Naive thymus-derived CD8-positive, alpha-beta T cell (primary cell): Measurements from ENCODE around the gene SPATA6. TPM values are rescaled to one million over a fixed set of nuclear protein-coding genes. Genes with fewer than 3 reads are reported as not detected.

Source experiments
- ATAC-seq, 2 donors: fragments of 150-1000 bp; cut with Tn5 transposase in 1 of 2; sonication (Bioruptor Pico), chemical (Tn5 transposase) in 1 of 2; 1 replicate in 1 of 2; 2 replicates in 1 of 2; pipeline ENCODE4 v1.10.0; 2021; ENCODE audit warnings: mild to moderate bottlenecking in 2 of 2, moderate library complexity in 2 of 2
- POLR2A ChIA-PET: fragments of 350-600 bp; sonication (Branson Sonifier 250); formaldehyde crosslinking; loops from one replicate; lab custom pipeline; 2021; ENCODE audit warnings: antibody characterized with exemption; lab: Charles Lee
- DNase-seq, 10 donors: peaks; one replicate each; pipeline versions ENCODE4 v3.0.0 to v3.0.0-alpha.2; 2020 to 2022
- H3K27ac Mint-ChIP-seq, 10 donors: one replicate each; pipeline ENCODE4 v1.8.0; 2020 to 2022; ENCODE audit warnings: mild to moderate bottlenecking in 10 of 10, mixed read lengths in 10 of 10, moderate library complexity in 4 of 10, inconsistent platforms in 1 of 10
- H3K27me3 Mint-ChIP-seq, 5 donors: one replicate each; pipeline ENCODE4 v1.8.0; 2021 to 2022; ENCODE audit warnings: mixed read lengths in 5 of 5
- H3K36me3 Mint-ChIP-seq, 3 donors: one replicate each; pipeline ENCODE4 v1.8.0; 2020 to 2022; ENCODE audit warnings: mixed read lengths in 3 of 3, mild to moderate bottlenecking in 2 of 3, inconsistent platforms in 1 of 3
- H3K4me1 Mint-ChIP-seq, 4 donors: one replicate each; pipeline ENCODE4 v1.8.0; 2021 to 2022; ENCODE audit warnings: mixed read lengths in 4 of 4
- H3K4me3 Mint-ChIP-seq, 10 donors: one replicate each; pipeline ENCODE4 v1.8.0; 2020 to 2022; ENCODE audit warnings: mild to moderate bottlenecking in 10 of 10, mixed read lengths in 10 of 10, moderate library complexity in 6 of 10, inconsistent platforms in 1 of 10
- H3K9me3 Mint-ChIP-seq, 9 donors: one replicate each; pipeline ENCODE4 v1.8.0; 2020 to 2022; ENCODE audit warnings: mixed read lengths in 9 of 9, mild to moderate bottlenecking in 3 of 9, inconsistent platforms in 1 of 9, moderate library complexity in 1 of 9
- polyA plus RNA-seq, 3 donors: library from polyadenylated mRNA; unstranded; fragments of 300-500 nt; fragmentation: Illumina TruSeq; gene quantifications; one replicate each; pipeline ENCODE4 v1.2.3, GENCODE V29; 2021
- total RNA-seq, 8 experiments: library from RNA in 2 of 8; stranded (reverse) in 2 of 8; gene quantifications; one replicate each; pipeline ENCODE4 v1.2.3 and lab custom pipeline; 2021 to 2026

The SPATA6 gene
- total and polyA plus RNA-seq, 5 experiments from 2014 or later: 0.95 to 8.3 (median 3.0) TPM

- H3K4me1 Mint-ChIP-seq: no peaks in the 10 kb centered on the region
- H3K9me3 Mint-ChIP-seq: no peaks in the 10 kb centered on the region
- no peak for ATAC-seq
- H3K27me3 Mint-ChIP-seq: no peaks in the 10 kb centered on the region
- POLR2A ChIA-PET: no interaction called here
- peaks cover 0 to 5% (median 4%) of the 10 kb centered on the region in 3 donors for H3K36me3 Mint-ChIP-seq
- H3K27ac Mint-ChIP-seq: no peak overlapping the region
- no peak for DNase-seq
- H3K4me3 Mint-ChIP-seq: no peak overlapping the region
These were observed 75.8 kb downstream of the SPATA6 start for GRCh38 chr1:48396208-48396607.

- no peaks in the 10 kb centered on the region for H3K4me1 Mint-ChIP-seq
- no peak overlapping the region for H3K4me3 Mint-ChIP-seq
- no peak overlapping the region for H3K27ac Mint-ChIP-seq
- POLR2A ChIA-PET: no interaction called here
- H3K9me3 Mint-ChIP-seq: no peaks in the 10 kb centered on the region
- H3K36me3 Mint-ChIP-seq: peaks cover 0 to 6% (median 4%) of the 10 kb centered on the region in 3 donors
- ATAC-seq: no peak
- no peaks in the 10 kb centered on the region for H3K27me3 Mint-ChIP-seq
- DNase-seq: no peak
These were observed 80.1 kb downstream of the SPATA6 start for GRCh38 chr1:48391926-48392325.

GRCh38 chr1:48387409-48387808 is 84.6 kb downstream of the SPATA6 start:
- no peak overlapping the region for H3K4me3 Mint-ChIP-seq
- DNase-seq (no peak), ATAC-seq (no peak)
- no peaks in the 10 kb centered on the region for H3K4me1 Mint-ChIP-seq
- H3K27me3 Mint-ChIP-seq: no peaks in the 10 kb centered on the region
- no peaks in the 10 kb centered on the region for H3K9me3 Mint-ChIP-seq
- H3K27ac Mint-ChIP-seq: no peak overlapping the region
- H3K36me3 Mint-ChIP-seq: peaks cover 0 to 9% (median 0%) of the 10 kb centered on the region in 3 donors
- POLR2A ChIA-PET: no interaction called here

GRCh38 chr1:48374785-48375184 is 97.2 kb downstream of the SPATA6 start:
- DNase-seq (no peak), ATAC-seq (no peak)
- Mint-ChIP-seq H3K4me1 (no peaks in the 10 kb centered on the region), H3K4me3 (no peak overlapping the region), H3K9me3 (peaks cover 0 to 43% (median 20%) of the 10 kb centered on the region in 9 donors), H3K27ac (no peak overlapping the region), H3K36me3 (peaks cover 13 to 41% (median 32%) of the 10 kb centered on the region in 3 donors), H3K27me3 (peaks cover 0 to 4% (median 0%) of the 10 kb centered on the region in 5 donors)
- POLR2A ChIA-PET: no interaction called here

GRCh38 chr1:48371598-48371997 is 100.4 kb downstream of the SPATA6 start:
- Mint-ChIP-seq H3K9me3 (peaks cover 0 to 39% (median 28%) of the 10 kb centered on the region in 9 donors), H3K4me3 (no peak overlapping the region)
- no peak for DNase-seq

GRCh38 chr1:48362901-48363300 is 109.1 kb downstream of the SPATA6 start:
- H3K9me3 Mint-ChIP-seq: peaks cover 0 to 38% (median 12%) of the 10 kb centered on the region in 9 donors
- ATAC-seq (no peak), DNase-seq (no peak)
- no peak overlapping the region for H3K4me3 Mint-ChIP-seq
- H3K36me3 Mint-ChIP-seq: peaks cover 0 to 4% (median 2%) of the 10 kb centered on the region in 3 donors
- no peak overlapping the region for H3K27ac Mint-ChIP-seq
- no peaks in the 10 kb centered on the region for H3K4me1 Mint-ChIP-seq
- no peaks in the 10 kb centered on the region for H3K27me3 Mint-ChIP-seq
- POLR2A ChIA-PET: no interaction called here

More at GRCh38 chr1:48371598-48371997, 100.4 kb downstream of the SPATA6 start:
- no peak for ATAC-seq
- POLR2A ChIA-PET: no interaction called here
- H3K27ac Mint-ChIP-seq: no peak overlapping the region
- H3K27me3 Mint-ChIP-seq: peaks cover 0 to 7% (median 0%) of the 10 kb centered on the region in 5 donors
- H3K36me3 Mint-ChIP-seq: peaks cover 2 to 26% (median 19%) of the 10 kb centered on the region in 3 donors
- no peaks in the 10 kb centered on the region for H3K4me1 Mint-ChIP-seq

- POLR2A ChIA-PET: no interaction called here
- H3K27me3 Mint-ChIP-seq: no peaks in the 10 kb centered on the region
- H3K27ac Mint-ChIP-seq: no peak overlapping the region
- peaks cover 0 to under 1% (median 0%) of the 10 kb centered on the region in 3 donors for H3K36me3 Mint-ChIP-seq
- no peak overlapping the region for H3K4me3 Mint-ChIP-seq
- DNase-seq (no peak), ATAC-seq (no peak)
- no peaks in the 10 kb centered on the region for H3K4me1 Mint-ChIP-seq
- H3K9me3 Mint-ChIP-seq: peaks cover 0 to 3% (median 2%) of the 10 kb centered on the region in 9 donors
These were observed 115.1 kb downstream of the SPATA6 start for GRCh38 chr1:48356901-48357300.

- no peak overlapping the region for H3K4me3 Mint-ChIP-seq
- no peak for ATAC-seq
- no peak overlapping the region for H3K27ac Mint-ChIP-seq
- no peaks in the 10 kb centered on the region for H3K4me1 Mint-ChIP-seq
- POLR2A ChIA-PET: no interaction called here
- H3K9me3 Mint-ChIP-seq: peaks cover 14 to 34% (median 19%) of the 10 kb centered on the region in 9 donors
- peaks cover 0 to 1% (median 0%) of the 10 kb centered on the region in 5 donors for H3K27me3 Mint-ChIP-seq
- peaks cover 5 to 24% (median 16%) of the 10 kb centered on the region in 3 donors for H3K36me3 Mint-ChIP-seq
- DNase-seq: no peak
These were observed 127.6 kb downstream of the SPATA6 start for GRCh38 chr1:48344373-48344772.

- DNase-seq (no peak), ATAC-seq (no peak)
- Mint-ChIP-seq H3K9me3 (peaks cover 14 to 34% (median 19%) of the 10 kb centered on the region in 9 donors), H3K27me3 (peaks cover 0 to 1% (median 0%) of the 10 kb centered on the region in 5 donors), H3K36me3 (peaks cover 5 to 24% (median 18%) of the 10 kb centered on the region in 3 donors), H3K4me1 (no peaks in the 10 kb centered on the region), H3K27ac (no peak overlapping the region), H3K4me3 (no peak overlapping the region)
- POLR2A ChIA-PET: no interaction called here
These were observed 130.8 kb downstream of the SPATA6 start for GRCh38 chr1:48341221-48341620.

- DNase-seq (no peak), ATAC-seq (no peak)
- POLR2A ChIA-PET: no interaction called here
- Mint-ChIP-seq H3K27me3 (no peaks in the 10 kb centered on the region), H3K36me3 (peaks cover 4 to 33% (median 13%) of the 10 kb centered on the region in 3 donors), H3K27ac (no peak overlapping the region), H3K4me3 (no peak overlapping the region), H3K4me1 (no peaks in the 10 kb centered on the region), H3K9me3 (peaks cover 0 to 31% (median 15%) of the 10 kb centered on the region in 9 donors)
These were observed 133.7 kb downstream of the SPATA6 start for GRCh38 chr1:48338257-48338656.

- DNase-seq (no peak), ATAC-seq (no peak)
- H3K36me3 Mint-ChIP-seq: peaks cover 17 to 65% (median 37%) of the 10 kb centered on the region in 3 donors
- H3K4me3 Mint-ChIP-seq: no peak overlapping the region
- H3K27ac Mint-ChIP-seq: no peak overlapping the region
- no peaks in the 10 kb centered on the region for H3K27me3 Mint-ChIP-seq
- POLR2A ChIA-PET: no interaction called here
- H3K9me3 Mint-ChIP-seq: peaks cover 0 to 55% (median 44%) of the 10 kb centered on the region in 9 donors
- H3K4me1 Mint-ChIP-seq: no peaks in the 10 kb centered on the region
These were observed 138.7 kb downstream of the SPATA6 start for GRCh38 chr1:48333316-48333715.

- no peak for DNase-seq
- H3K9me3 Mint-ChIP-seq: peaks cover 0 to 56% (median 45%) of the 10 kb centered on the region in 9 donors
- H3K4me3 Mint-ChIP-seq: no peak overlapping the region
- no peak for ATAC-seq
- H3K27ac Mint-ChIP-seq: no peak overlapping the region
- peaks cover 17 to 66% (median 41%) of the 10 kb centered on the region in 3 donors for H3K36me3 Mint-ChIP-seq
- POLR2A ChIA-PET: no interaction called here
- H3K4me1 Mint-ChIP-seq: no peaks in the 10 kb centered on the region
- no peaks in the 10 kb centered on the region for H3K27me3 Mint-ChIP-seq
These were observed 139.9 kb downstream of the SPATA6 start for GRCh38 chr1:48332115-48332514.

- DNase-seq (no peak), ATAC-seq (no peak)
- Mint-ChIP-seq H3K9me3 (peaks cover 0 to 67% (median 46%) of the 10 kb centered on the region in 9 donors), H3K36me3 (peaks cover 24 to 71% (median 55%) of the 10 kb centered on the region in 3 donors), H3K4me1 (no peaks in the 10 kb centered on the region), H3K27me3 (no peaks in the 10 kb centered on the region), H3K4me3 (no peak overlapping the region), H3K27ac (no peak overlapping the region)
- POLR2A ChIA-PET: no interaction called here
These were observed 142.1 kb downstream of the SPATA6 start for GRCh38 chr1:48329905-48330304.

GRCh38 chr1:48329486-48329885 is 142.5 kb downstream of the SPATA6 start:
- Mint-ChIP-seq H3K27ac (no peak overlapping the region), H3K4me1 (no peaks in the 10 kb centered on the region), H3K9me3 (peaks cover 0 to 67% (median 45%) of the 10 kb centered on the region in 9 donors), H3K4me3 (no peak overlapping the region), H3K36me3 (peaks cover 24 to 72% (median 55%) of the 10 kb centered on the region in 3 donors), H3K27me3 (no peaks in the 10 kb centered on the region)
- DNase-seq: no peak
- POLR2A ChIA-PET: no interaction called here
- no peak for ATAC-seq
